MM.1S (cell line): ENCODE measurements around the gene PSD2.

ENCODE experiments used
- DNase-seq: peaks from one replicate; pipeline ENCODE4 v3.0.0-alpha.2; 2015
- H2AFZ ChIP-seq: fragments of 300-600 bp; sonication (generic); 2 replicates; pipeline ENCODE4 v1.6.0; 2016; ENCODE audit warnings: antibody characterized with exemption, low read length
- H3F3A ChIP-seq: fragments of 300-600 bp; sonication (generic); 2 replicates; pipeline ENCODE4 v1.6.1; 2016; ENCODE audit warnings: mild to moderate bottlenecking, antibody characterized with exemption, low read length, moderate library complexity, mixed read lengths; ENCODE audit not compliant: insufficient read depth
- H3K27ac ChIP-seq: fragments of 300-600 bp; sonication (generic); 2 replicates; pipeline ENCODE4 v1.5.1; 2016; ENCODE audit warnings: mild to moderate bottlenecking, low read length
- H3K27me3 ChIP-seq: fragments of 300-600 bp; sonication (generic); replicated peaks from 2 replicates; pipeline ENCODE4 v1.6.0; 2016; ENCODE audit warnings: low read length; ENCODE audit not compliant: insufficient read depth
- H3K36me3 ChIP-seq: fragments of 300-600 bp; sonication (generic); replicated peaks from 2 replicates; pipeline ENCODE4 v1.6.1; 2016; ENCODE audit warnings: mild to moderate bottlenecking, low read length, mixed read lengths; ENCODE audit not compliant: insufficient read depth
- H3K4me1 ChIP-seq: fragments of 300-600 bp; sonication (generic); 2 replicates; pipeline ENCODE4 v1.6.1; 2016; ENCODE audit warnings: low read length, mixed read lengths
- H3K4me2 ChIP-seq: fragments of 300-600 bp; sonication (generic); 2 replicates; pipeline ENCODE4 v1.6.0; 2016; ENCODE audit warnings: low read depth, low read length
- H3K4me3 ChIP-seq: fragments of 300-600 bp; sonication (generic); 2 replicates; pipeline ENCODE4 v1.5.1; 2016; ENCODE audit warnings: low read length, mixed read lengths
- H3K79me2 ChIP-seq: fragments of 300-600 bp; sonication (generic); 2 replicates; pipeline ENCODE4 v1.6.1; 2016; ENCODE audit warnings: mixed run types, low read length, mixed read lengths
- H3K9ac ChIP-seq: fragments of 300-600 bp; sonication (generic); 2 replicates; pipeline ENCODE4 v1.6.1; 2016; ENCODE audit warnings: low read length, mixed read lengths
- H3K9me2 ChIP-seq: fragments of 300-600 bp; sonication (generic); replicated peaks from 2 replicates; pipeline ENCODE4 v1.6.1; 2016; ENCODE audit warnings: mild to moderate bottlenecking, low read length, mixed read lengths; ENCODE audit not compliant: insufficient read depth
- H3K9me3 ChIP-seq: fragments of 300-600 bp; sonication (generic); replicated peaks from 2 replicates; pipeline ENCODE4 v1.6.1; 2016; ENCODE audit warnings: mild to moderate bottlenecking, low read length, mixed read lengths; ENCODE audit not compliant: insufficient read depth
- H4K20me1 ChIP-seq: fragments of 300-600 bp; sonication (generic); 2 replicates; pipeline ENCODE4 v1.6.1; 2016; ENCODE audit warnings: mild to moderate bottlenecking, low read length, moderate library complexity, mixed read lengths; ENCODE audit not compliant: insufficient read depth
- CTCF ChIP-seq: fragments of 300-600 bp; sonication (generic); IDR thresholded peaks from 2 replicates; pipeline ENCODE4 v1.5.1; 2016; ENCODE audit warnings: antibody characterized with exemption, low read length, mixed read lengths
- EZH2 ChIP-seq: fragments of 300-600 bp; sonication (generic); optimal IDR thresholded peaks from 2 replicates; pipeline ENCODE3; 2017; ENCODE audit warnings: low read depth, mild to moderate bottlenecking, antibody characterized with exemption, low read length, mixed read lengths
- EZH2phosphoT487 ChIP-seq: fragments of 300-600 bp; sonication (generic); IDR thresholded peaks from 2 replicates; pipeline ENCODE4 v1.6.1; 2018; ENCODE audit warnings: antibody characterized with exemption, low read length

PSD2 gene

GRCh38 chr5:139888370-139888769, 92.8 kb downstream of the PSD2 start:
- no peak overlapping the region for H2AFZ ChIP-seq
- no peaks in the 10 kb centered on the region for H3K36me3 ChIP-seq
- no peaks in the 10 kb centered on the region for H3K27me3 ChIP-seq
- no peak for DNase-seq
- H3K79me2 ChIP-seq: no peaks in the 10 kb centered on the region
- no peaks in the 10 kb centered on the region for H3K9me3 ChIP-seq
- H3K4me1 ChIP-seq: no peaks in the 10 kb centered on the region
- H3K9ac ChIP-seq: no peak overlapping the region
- no peak overlapping the region for H3K4me3 ChIP-seq
- no peaks in the 10 kb centered on the region for H3K9me2 ChIP-seq
- TF ChIP-seq EZH2: no peak
- TF ChIP-seq EZH2phosphoT487: no peak
- TF ChIP-seq CTCF: no peak
- no peak overlapping the region for H3K4me2 ChIP-seq
- no peaks in the 10 kb centered on the region for H4K20me1 ChIP-seq
- no peak overlapping the region for H3K27ac ChIP-seq
- no peaks in the 10 kb centered on the region for H3F3A ChIP-seq

GRCh38 chr5:139889410-139889809, 93.8 kb downstream of the PSD2 start:
- Histone ChIP-seq H3K36me3 (no peaks in the 10 kb centered on the region), H3K9me2 (no peaks in the 10 kb centered on the region), H2AFZ (no peak overlapping the region), H4K20me1 (no peaks in the 10 kb centered on the region), H3K4me3 (no peak overlapping the region), H3K4me2 (no peak overlapping the region), H3K9me3 (no peaks in the 10 kb centered on the region), H3K4me1 (no peaks in the 10 kb centered on the region), H3K79me2 (no peaks in the 10 kb centered on the region), H3F3A (no peaks in the 10 kb centered on the region), H3K9ac (no peak overlapping the region), H3K27ac (no peak overlapping the region), H3K27me3 (no peaks in the 10 kb centered on the region)
- TF ChIP-seq CTCF (no peak), EZH2phosphoT487 (no peak), EZH2 (no peak)
- no peak for DNase-seq

- no peaks in the 10 kb centered on the region for H4K20me1 ChIP-seq
- H3K4me3 ChIP-seq: no peak overlapping the region
- no peak overlapping the region for H3K4me2 ChIP-seq
- no peak overlapping the region for H2AFZ ChIP-seq
- H3K9me2 ChIP-seq: no peaks in the 10 kb centered on the region
- no peaks in the 10 kb centered on the region for H3K27me3 ChIP-seq
- no peak overlapping the region for H3K9ac ChIP-seq
- H3K4me1 ChIP-seq: no peaks in the 10 kb centered on the region
- H3F3A ChIP-seq: no peaks in the 10 kb centered on the region
- H3K79me2 ChIP-seq: no peaks in the 10 kb centered on the region
- DNase-seq: no peak
- no peak overlapping the region for H3K27ac ChIP-seq
- TF ChIP-seq EZH2phosphoT487: no peak
- TF ChIP-seq CTCF: no peak
- TF ChIP-seq EZH2: no peak
- no peaks in the 10 kb centered on the region for H3K9me3 ChIP-seq
- H3K36me3 ChIP-seq: no peaks in the 10 kb centered on the region
Measured at GRCh38 chr5:139893873-139894272, 98.3 kb downstream of the PSD2 start.
